ENCODE measurements around the gene PCDH10.

DNA sequence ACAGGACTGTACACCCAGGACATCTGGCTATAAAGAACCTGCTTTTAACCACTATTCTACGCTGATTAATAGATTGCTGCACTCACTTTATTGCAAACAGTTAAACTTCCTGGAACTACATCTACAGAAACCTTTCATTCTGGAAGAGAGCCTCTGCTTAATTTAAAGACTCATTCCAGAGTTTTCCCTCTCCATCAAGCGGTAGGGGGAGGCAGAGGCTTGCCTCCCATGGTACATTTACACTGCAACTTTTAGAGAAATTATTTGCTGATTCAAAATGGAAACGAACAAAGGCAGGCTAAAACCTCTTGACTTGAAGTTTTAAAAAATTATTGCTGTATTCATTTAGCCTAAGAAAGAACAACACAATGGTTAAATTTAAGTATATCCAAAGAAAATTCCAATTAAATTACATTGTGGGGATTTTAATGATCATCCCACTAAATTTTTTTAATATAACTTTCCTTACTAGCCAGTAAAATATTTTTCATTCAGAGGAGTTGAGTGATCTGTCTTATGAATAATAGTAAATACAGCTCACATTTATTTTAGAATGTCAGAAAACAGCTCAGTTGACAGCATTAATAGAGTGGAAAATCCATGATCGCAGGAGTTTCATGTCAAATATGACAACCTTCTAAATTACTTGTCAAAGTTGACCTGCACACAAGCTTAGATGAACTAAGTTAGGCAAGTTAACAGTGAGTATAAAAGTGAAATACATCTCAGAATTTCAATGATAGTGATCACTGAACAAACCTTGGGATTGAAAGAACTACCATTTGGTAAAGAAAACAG is 46.3 kb upstream of the PCDH10 start:
- TF ChIP-seq, protein P1, sequence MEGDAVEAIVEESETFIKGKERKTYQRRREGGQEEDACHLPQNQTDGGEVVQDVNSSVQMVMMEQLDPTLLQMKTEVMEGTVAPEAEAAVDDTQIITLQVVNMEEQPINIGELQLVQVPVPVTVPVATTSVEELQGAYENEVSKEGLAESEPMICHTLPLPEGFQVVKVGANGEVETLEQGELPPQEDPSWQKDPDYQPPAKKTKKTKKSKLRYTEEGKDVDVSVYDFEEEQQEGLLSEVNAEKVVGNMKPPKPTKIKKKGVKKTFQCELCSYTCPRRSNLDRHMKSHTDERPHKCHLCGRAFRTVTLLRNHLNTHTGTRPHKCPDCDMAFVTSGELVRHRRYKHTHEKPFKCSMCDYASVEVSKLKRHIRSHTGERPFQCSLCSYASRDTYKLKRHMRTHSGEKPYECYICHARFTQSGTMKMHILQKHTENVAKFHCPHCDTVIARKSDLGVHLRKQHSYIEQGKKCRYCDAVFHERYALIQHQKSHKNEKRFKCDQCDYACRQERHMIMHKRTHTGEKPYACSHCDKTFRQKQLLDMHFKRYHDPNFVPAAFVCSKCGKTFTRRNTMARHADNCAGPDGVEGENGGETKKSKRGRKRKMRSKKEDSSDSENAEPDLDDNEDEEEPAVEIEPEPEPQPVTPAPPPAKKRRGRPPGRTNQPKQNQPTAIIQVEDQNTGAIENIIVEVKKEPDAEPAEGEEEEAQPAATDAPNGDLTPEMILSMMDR (IDR thresholded peaks at IDR 0.05; ENCODE audit: low read length), result no peak
- TF ChIP-seq EZH2 (optimal IDR thresholded peaks at IDR 0.05; ENCODE audit: low read depth, low read length), result no peak

All from MM.1S (cell line).